H1 (cell line): ENCODE data around the gene TFEC. TPM values are rescaled to one million over a fixed set of nuclear protein-coding genes. Genes with fewer than 3 reads are reported as not detected.

Source experiments
- BACH1 ChIP-seq: IDR thresholded peaks from 2 replicates; pipeline ENCODE4 v1.6.1; 2012; ENCODE audit warnings: low read length, improper control_type of control experiment
- CBX5 ChIP-seq: fragments of 300-800, 300-1000 bp; sonication (generic); IDR thresholded peaks from 2 replicates; pipeline ENCODE4 v1.7.1; 2016; ENCODE audit warnings: antibody characterized with exemption, low read length, low read depth
- KDM1A ChIP-seq: fragments of 200-600, 300-600 bp; sonication (generic); IDR thresholded peaks from 2 replicates; pipeline ENCODE4 v1.7.1; 2016; ENCODE audit warnings: mild to moderate bottlenecking, low read length, borderline replicate concordance
- RBBP5 ChIP-seq: IDR thresholded peaks from 2 replicates; pipeline ENCODE4 v1.7.1; 2012; ENCODE audit warnings: low read depth, mild to moderate bottlenecking, inconsistent platforms, low read length, moderate library complexity, borderline replicate concordance
- SRF ChIP-seq: IDR thresholded peaks from 2 replicates; pipeline ENCODE4 v1.6.1; 2011; ENCODE audit warnings: mild to moderate bottlenecking, low read depth, low read length, moderate library complexity
- TAF7 ChIP-seq: optimal IDR thresholded peaks from 2 replicates; pipeline ENCODE3; 2011; ENCODE audit warnings: low read depth, mild to moderate bottlenecking, inconsistent platforms, low read length, moderate library complexity, borderline replicate concordance
- polyA plus RNA-seq, 7 experiments: library from polyadenylated mRNA; depleted of rRNA in 3 of 7; stranded (reverse) in 5 of 7; unstranded in 2 of 7; fragments of >200 nt in 5 of 7; fragments of 200-250 nt in 2 of 7; gene quantifications; 1 replicate in 5 of 7; 2 replicates in 1 of 7; 4 replicates in 1 of 7; pipeline versions ENCODE4 v1.2.1 to v1.2.3, GENCODE V29; 2011 to 2013; ENCODE audit warnings: missing spikeins in 2 of 7, mixed read lengths in 2 of 7
- total RNA-seq: library from RNA; stranded (reverse); fragmentation: NEBNext Ultra II Directional; extraction: Animal tissue kit (Norgen Biotek cat#: 25700); gene quantifications from 2 replicates; pipeline ENCODE4 v1.2.1, GENCODE V29; 2021

Gene TFEC
- total and polyA plus RNA-seq, 2 of the 8 experiments (the other 6 are each of a cell fraction or from before 2014, with no cell fraction given): not detected

DNA sequence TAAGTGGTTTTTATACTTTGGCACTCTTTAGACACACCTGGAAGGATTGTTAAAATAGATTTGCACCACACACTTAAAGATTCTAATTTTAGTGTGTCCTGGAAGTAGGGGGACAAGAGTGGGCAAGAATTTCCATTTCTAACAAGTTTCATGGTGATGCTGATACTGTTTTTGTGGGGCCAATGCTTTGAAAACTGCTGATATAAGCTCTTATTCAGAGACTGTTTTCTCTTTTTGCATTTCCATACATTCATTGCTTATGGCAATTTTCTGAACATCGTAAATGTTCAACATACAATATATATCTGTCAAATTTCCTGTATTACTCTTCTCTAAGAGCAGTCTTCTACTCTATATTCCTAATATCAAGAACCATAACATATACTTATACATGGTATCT is 79.0 kb downstream of the TFEC start (continued):
- TF ChIP-seq TAF7 (no peak), KDM1A (no peak), BACH1 (no peak), CBX5 (no peak), SRF (no peak), RBBP5 (no peak)
- TF ChIP-seq, all 59 proteins: peak for 0
